Measurements from ENCODE around the gene KIFC3. TPM values are rescaled to one million over a fixed set of nuclear protein-coding genes. Genes with fewer than 3 reads are reported as not detected.

The KIFC3 gene
- total and polyA plus RNA-seq, 2 of the 13 experiments (the other 11 are each of a cell fraction or from before 2014, with no cell fraction given), result 42.1 to 45.3 TPM

DNA sequence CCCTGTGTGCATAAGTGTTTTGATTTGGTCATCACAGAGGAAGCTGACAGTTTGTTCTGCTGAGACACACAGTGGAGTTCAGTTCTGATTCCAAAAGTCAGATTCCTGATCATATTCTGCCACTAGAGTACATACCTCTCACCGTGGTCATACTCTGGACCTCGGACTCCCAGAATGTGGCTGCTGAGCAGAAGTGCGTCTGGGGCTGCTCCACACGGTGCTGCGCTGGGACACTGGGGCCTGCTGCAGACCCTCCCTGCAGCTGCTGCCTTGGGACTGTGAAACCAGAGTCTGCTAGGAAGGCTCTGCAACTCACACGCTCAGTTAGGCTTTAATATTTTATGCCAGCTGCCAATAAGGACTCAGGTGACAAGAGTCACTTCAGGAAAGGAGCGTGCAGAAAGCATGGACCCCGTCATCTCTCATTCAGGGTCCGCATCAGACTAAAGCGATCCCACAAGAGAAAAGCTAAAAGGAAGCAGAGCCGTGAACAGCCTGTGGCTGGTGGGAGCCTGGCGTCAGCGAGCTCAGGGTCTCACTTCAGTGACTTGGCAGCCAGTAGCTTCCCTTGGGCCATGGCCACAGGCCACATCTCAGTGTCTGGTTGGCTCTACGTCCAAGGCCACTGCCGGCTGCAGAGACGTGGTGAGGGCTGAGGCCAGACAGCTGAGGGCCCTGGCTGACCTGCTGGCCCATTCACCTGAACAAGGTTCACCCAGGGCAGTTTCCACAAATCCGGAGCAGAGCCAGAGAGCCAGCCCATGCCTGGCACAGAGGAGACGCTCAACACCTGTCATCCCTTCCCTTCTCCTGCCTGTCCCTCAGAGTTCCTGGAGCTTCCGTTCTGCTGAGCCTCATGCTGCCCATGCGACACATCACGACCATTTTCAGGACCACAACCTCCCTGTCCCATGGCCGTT is 24.7 kb upstream of the KIFC3 start (continued):
- TF ChIP-seq NONO (IDR thresholded peaks at IDR 0.05), result no peak
- peak; percentile 36 for TF ChIP-seq NONO (CRISPR knock-in tag; conservative IDR thresholded peaks at IDR 0.05)
- TF ChIP-seq ZNF639 (CRISPR knock-in tag; conservative IDR thresholded peaks at IDR 0.05), result 0 out of 2 replicates have a peak, but pooled peaks have one; percentile 26
- peak; percentile 83 for TF ChIP-seq ZNF839 (CRISPR knock-in tag; IDR thresholded peaks at IDR 0.05; ENCODE audit: borderline replicate concordance)
- peak; percentile 69; the same call in 1 of the 2 replicates for TF ChIP-seq ZNF710 (CRISPR knock-in tag; IDR thresholded peaks at IDR 0.05; ENCODE audit: borderline replicate concordance)
- TF ChIP-seq, protein P1, sequence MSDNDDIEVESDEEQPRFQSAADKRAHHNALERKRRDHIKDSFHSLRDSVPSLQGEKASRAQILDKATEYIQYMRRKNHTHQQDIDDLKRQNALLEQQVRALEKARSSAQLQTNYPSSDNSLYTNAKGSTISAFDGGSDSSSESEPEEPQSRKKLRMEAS (IDR thresholded peaks at IDR 0.05), result peak; percentile 67
- no peak for TF ChIP-seq ZNF589 (CRISPR knock-in tag; conservative IDR thresholded peaks at IDR 0.05)
- peak; percentile 54; the same call in 1 of the 2 replicates for TF ChIP-seq KMT2B (CRISPR knock-in tag; IDR thresholded peaks at IDR 0.05)
- peak; percentile 94 for TF ChIP-seq HNF4A (CRISPR knock-in tag; IDR thresholded peaks at IDR 0.05)
- TF ChIP-seq KLF11 (CRISPR knock-in tag; IDR thresholded peaks at IDR 0.05), result no peak; the same call in none of the 2 replicates
- peak; percentile 96 for TF ChIP-seq EED (CRISPR knock-in tag; IDR thresholded peaks at IDR 0.05)
- TF ChIP-seq, protein P2, sequence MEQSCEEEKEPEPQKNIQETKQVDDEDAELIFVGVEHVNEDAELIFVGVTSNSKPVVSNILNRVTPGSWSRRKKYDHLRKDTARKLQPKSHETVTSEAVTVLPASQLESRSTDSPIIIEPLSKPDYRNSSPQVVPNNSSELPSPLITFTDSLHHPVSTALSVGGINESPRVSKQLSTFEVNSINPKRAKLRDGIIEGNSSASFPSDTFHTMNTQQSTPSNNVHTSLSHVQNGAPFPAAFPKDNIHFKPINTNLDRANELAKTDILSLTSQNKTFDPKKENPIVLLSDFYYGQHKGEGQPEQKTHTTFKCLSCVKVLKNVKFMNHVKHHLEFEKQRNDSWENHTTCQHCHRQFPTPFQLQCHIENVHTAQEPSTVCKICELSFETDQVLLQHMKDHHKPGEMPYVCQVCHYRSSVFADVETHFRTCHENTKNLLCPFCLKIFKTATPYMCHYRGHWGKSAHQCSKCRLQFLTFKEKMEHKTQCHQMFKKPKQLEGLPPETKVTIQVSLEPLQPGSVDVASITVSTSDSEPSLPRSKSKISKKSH (CRISPR knock-in tag; IDR thresholded peaks at IDR 0.05; ENCODE audit: borderline replicate concordance), result peak; percentile 72
- peak; percentile 68; the same call in 1 of the 2 replicates for TF ChIP-seq NR2C2 (CRISPR knock-in tag; IDR thresholded peaks at IDR 0.05; ENCODE audit: borderline replicate concordance)
- no peak for TF ChIP-seq KAT2B (IDR thresholded peaks at IDR 0.05; ENCODE audit: borderline replicate concordance, low read depth, low read length)
- TF ChIP-seq, protein P3, sequence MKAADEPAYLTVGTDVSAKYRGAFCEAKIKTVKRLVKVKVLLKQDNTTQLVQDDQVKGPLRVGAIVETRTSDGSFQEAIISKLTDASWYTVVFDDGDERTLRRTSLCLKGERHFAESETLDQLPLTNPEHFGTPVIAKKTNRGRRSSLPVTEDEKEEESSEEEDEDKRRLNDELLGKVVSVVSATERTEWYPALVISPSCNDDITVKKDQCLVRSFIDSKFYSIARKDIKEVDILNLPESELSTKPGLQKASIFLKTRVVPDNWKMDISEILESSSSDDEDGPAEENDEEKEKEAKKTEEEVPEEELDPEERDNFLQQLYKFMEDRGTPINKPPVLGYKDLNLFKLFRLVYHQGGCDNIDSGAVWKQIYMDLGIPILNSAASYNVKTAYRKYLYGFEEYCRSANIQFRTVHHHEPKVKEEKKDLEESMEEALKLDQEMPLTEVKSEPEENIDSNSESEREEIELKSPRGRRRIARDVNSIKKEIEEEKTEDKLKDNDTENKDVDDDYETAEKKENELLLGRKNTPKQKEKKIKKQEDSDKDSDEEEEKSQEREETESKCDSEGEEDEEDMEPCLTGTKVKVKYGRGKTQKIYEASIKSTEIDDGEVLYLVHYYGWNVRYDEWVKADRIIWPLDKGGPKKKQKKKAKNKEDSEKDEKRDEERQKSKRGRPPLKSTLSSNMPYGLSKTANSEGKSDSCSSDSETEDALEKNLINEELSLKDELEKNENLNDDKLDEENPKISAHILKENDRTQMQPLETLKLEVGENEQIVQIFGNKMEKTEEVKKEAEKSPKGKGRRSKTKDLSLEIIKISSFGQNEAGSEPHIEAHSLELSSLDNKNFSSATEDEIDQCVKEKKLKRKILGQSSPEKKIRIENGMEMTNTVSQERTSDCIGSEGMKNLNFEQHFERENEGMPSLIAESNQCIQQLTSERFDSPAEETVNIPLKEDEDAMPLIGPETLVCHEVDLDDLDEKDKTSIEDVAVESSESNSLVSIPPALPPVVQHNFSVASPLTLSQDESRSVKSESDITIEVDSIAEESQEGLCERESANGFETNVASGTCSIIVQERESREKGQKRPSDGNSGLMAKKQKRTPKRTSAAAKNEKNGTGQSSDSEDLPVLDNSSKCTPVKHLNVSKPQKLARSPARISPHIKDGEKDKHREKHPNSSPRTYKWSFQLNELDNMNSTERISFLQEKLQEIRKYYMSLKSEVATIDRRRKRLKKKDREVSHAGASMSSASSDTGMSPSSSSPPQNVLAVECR (CRISPR knock-in tag; IDR thresholded peaks at IDR 0.05; ENCODE audit: borderline replicate concordance), result peak; percentile 87
- no peak for TF ChIP-seq DNMT3B (CRISPR knock-in tag; conservative IDR thresholded peaks at IDR 0.05)
- no peak for TF ChIP-seq HMGA1 (CRISPR knock-in tag; conservative IDR thresholded peaks at IDR 0.05)
- TF ChIP-seq GFI1 (CRISPR knock-in tag; IDR thresholded peaks at IDR 0.05; ENCODE audit: borderline replicate concordance), result peak; percentile 72
- peak; percentile 88 for TF ChIP-seq HIVEP1 (CRISPR knock-in tag; IDR thresholded peaks at IDR 0.05)
- peak; percentile 83; the same call in 1 of the 2 replicates for TF ChIP-seq ZMYM2 (CRISPR knock-in tag; IDR thresholded peaks at IDR 0.05)

Measured in HepG2 (cell line).